Astrocyte (in vitro differentiated cells and primary cell): Measurements from ENCODE around the gene KBTBD4.

Experiments used
- CTCF ChIP-seq: IDR thresholded peaks from 2 replicates; pipeline ENCODE4 v1.5.1; 2011; ENCODE audit warnings: low read depth, mild to moderate bottlenecking, inconsistent platforms, low read length, moderate library complexity; ENCODE audit not compliant: insufficient read depth
- EZH2 ChIP-seq: IDR thresholded peaks from 2 replicates; pipeline ENCODE4 v1.6.1; 2012; ENCODE audit warnings: mild to moderate bottlenecking, low read length, inconsistent platforms; ENCODE audit not compliant: insufficient read depth

GRCh38 chr11:47552056-47552565 lies 26.7 kb downstream of the KBTBD4 start:
- no peak for TF ChIP-seq CTCF
- TF ChIP-seq EZH2, result no peak
